ENCODE measurements around the gene IL4R. TPM values are rescaled to one million over a fixed set of nuclear protein-coding genes. Genes with fewer than 3 reads are reported as not detected.

IL4R gene
- total and polyA plus RNA-seq, 10 of the 15 experiments (the other 5 are each of a cell fraction or from before 2014, with no cell fraction given), result 2.6 to 70.4 (median 36.6) TPM

- TF ChIP-seq NFYB (IDR thresholded peaks at IDR 0.05; ENCODE audit: insufficient read depth, low read depth, low read length), result peak; percentile 95
- no peak for TF ChIP-seq EGR1 (IDR thresholded peaks at IDR 0.05; ENCODE audit: borderline replicate concordance in 1 of 2, low read depth in 2 of 2, low read length in 2 of 2)
- no peak for TF ChIP-seq SPI1 (IDR thresholded peaks at IDR 0.05; ENCODE audit: borderline replicate concordance, insufficient read depth, low read depth, low read length)
- no peak for TF ChIP-seq STAT1 (conservative IDR thresholded peaks at IDR 0.05)
- no peak for TF ChIP-seq ZNF217 (IDR thresholded peaks at IDR 0.05)
- TF ChIP-seq E4F1 (IDR thresholded peaks at IDR 0.05; ENCODE audit: borderline replicate concordance, partially characterized antibody), result no peak
- TF ChIP-seq HSF1 (IDR thresholded peaks at IDR 0.05; ENCODE audit: low read depth, low read length), result no peak
- TF ChIP-seq IKZF1 (conservative IDR thresholded peaks at IDR 0.05), result peak; percentile 77
- no peak for TF ChIP-seq CEBPB (IDR thresholded peaks at IDR 0.05; ENCODE audit: borderline replicate concordance in 1 of 2, low read depth in 2 of 2, low read length in 2 of 2)
- TF ChIP-seq CTCF (IDR thresholded peaks at IDR 0.05 in 2 of 3, conservative IDR thresholded peaks at IDR 0.05 in 1 of 3; ENCODE audit: control insufficient read depth in 2 of 3, extremely low read depth in 1 of 3, insufficient read depth in 1 of 3, low read depth in 3 of 3, low read length in 3 of 3), result peak; percentile 39 to 50 (median 42); a peak in 4 of 6 replicates
- TF ChIP-seq ZSCAN29 (IDR thresholded peaks at IDR 0.05), result no peak
- TF ChIP-seq FOXM1 (IDR thresholded peaks at IDR 0.05; ENCODE audit: low read depth, low read length), result no peak; the same call in 1 of the 2 replicates
- peak; percentile 97 for TF ChIP-seq HDGF (IDR thresholded peaks at IDR 0.05)
- no peak for TF ChIP-seq E2F4 (IDR thresholded peaks at IDR 0.05; ENCODE audit: low read depth, low read length)
- 0 out of 2 replicates have a peak, but pooled peaks have one; percentile 5 for TF ChIP-seq CREM (IDR thresholded peaks at IDR 0.05; ENCODE audit: low read depth)
- TF ChIP-seq NFXL1 (IDR thresholded peaks at IDR 0.05; ENCODE audit: borderline replicate concordance), result no peak
These were observed 61.1 kb downstream of the IL4R start (continued) for GRCh38 chr16:27374804-27375425.
